Endometrial microvascular endothelial cells (primary cell): ENCODE measurements around the gene GPR183. TPM values are rescaled to one million over a fixed set of nuclear protein-coding genes. Genes with fewer than 3 reads are reported as not detected.

ENCODE experiments used
- in situ Hi-C: cut with HindIII; loops from 2 replicates; pipeline ENCODE4 v1.10.0; 2017; ENCODE audit warnings: low sequenced_read_pairs, low pct_unique_long_range_greater_than_20kb; ENCODE audit errors: inconsistent ontology term
- total RNA-seq: library from RNA; depleted of rRNA; stranded (reverse); fragments of >200 nt; gene quantifications from one replicate; pipeline ENCODE4 v1.2.3, GENCODE V29; 2015; ENCODE audit errors: inconsistent ontology term

Gene GPR183
- total RNA-seq, 1 donor from 2014 or later, result 0.65 TPM

- in situ Hi-C loops, result no loop called here
These were observed 25.4 kb downstream of the GPR183 start for GRCh38 chr13:99281811-99282263.

- in situ Hi-C loops, result no loop called here
These were observed 27.0 kb downstream of the GPR183 start for GRCh38 chr13:99280166-99280565.

GRCh38 chr13:99279637-99280036 lies 27.6 kb downstream of the GPR183 start:
- in situ Hi-C loops, result no loop called here

GRCh38 chr13:99278843-99279242 lies 28.4 kb downstream of the GPR183 start:
- in situ Hi-C loops, result no loop called here

DNA sequence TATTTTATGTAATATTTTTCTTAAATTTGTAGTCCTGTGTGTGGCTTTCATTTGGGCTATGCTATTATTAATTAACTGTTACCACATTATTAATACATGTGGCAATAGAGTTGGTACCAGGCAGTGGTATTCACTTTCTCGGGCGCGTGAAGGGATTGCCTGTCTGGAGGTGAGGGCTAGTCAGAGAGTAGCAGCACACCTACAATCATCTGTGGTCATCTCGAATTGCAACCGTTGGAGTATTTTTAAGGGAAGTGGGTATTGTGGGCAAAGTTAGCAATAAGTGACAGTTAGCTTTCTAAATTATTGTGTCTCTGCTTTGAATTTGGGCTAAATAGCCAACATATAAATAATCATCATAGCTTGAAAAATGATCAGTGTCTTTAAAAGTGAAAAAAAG lies 29.0 kb downstream of the GPR183 start:
- in situ Hi-C loops, result no loop called here

DNA sequence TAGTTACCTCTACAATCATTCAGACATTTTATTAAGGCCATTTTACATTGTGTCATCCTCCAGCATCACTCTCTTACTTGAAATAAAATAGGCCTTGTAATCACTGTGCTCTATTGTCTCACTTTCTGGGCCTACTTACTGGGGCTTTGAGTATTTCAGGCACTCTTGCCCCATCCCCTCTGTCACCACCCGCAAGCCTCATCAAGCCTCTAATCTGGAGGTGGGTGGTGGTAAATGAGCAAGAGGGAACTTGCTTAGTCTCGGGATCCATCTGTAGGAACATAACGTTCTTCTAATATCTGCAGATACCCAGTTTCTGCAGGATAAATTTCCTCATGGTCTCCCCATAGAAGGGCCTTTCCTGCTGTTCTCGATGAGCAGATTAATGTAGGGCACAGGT lies 29.6 kb downstream of the GPR183 start:
- in situ Hi-C loops, result no loop called here

DNA sequence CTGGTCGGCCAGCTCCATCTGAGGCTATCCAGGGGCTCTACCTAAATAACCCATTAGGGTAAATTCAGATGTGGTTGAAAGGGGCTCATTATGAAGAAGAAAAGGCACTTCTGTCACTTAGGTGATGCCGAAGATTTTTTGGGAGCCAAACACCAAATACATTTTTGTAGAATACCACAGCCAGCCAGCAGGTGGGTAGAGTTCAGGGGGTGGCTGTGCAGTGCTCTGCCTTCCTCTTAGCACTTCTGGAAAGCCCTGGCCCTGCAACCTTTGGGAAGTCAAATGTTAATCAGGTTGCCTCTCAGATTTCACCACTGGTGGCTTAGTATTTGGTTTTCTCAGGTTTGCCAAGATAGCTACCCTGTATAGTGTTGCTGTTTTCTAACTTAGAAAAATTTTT lies 30.5 kb downstream of the GPR183 start:
- in situ Hi-C loops, result no loop called here

GRCh38 chr13:99275093-99275469 lies 32.1 kb downstream of the GPR183 start:
- in situ Hi-C loops, result no loop called here

- in situ Hi-C loops, result no loop called here
These were observed 34.1 kb downstream of the GPR183 start for GRCh38 chr13:99273128-99273527.

- in situ Hi-C loops, result no loop called here
These were observed 34.7 kb downstream of the GPR183 start for GRCh38 chr13:99272481-99272880.

GRCh38 chr13:99271249-99271648 lies 36.0 kb downstream of the GPR183 start:
- in situ Hi-C loops, result no loop called here

GRCh38 chr13:99270518-99270917 lies 36.7 kb downstream of the GPR183 start:
- in situ Hi-C loops, result no loop called here

- in situ Hi-C loops, result no loop called here
These were observed 37.5 kb downstream of the GPR183 start for GRCh38 chr13:99269627-99270241.

GRCh38 chr13:99268822-99269221 lies 38.4 kb downstream of the GPR183 start:
- in situ Hi-C loops, result no loop called here

GRCh38 chr13:99267927-99268326 lies 39.3 kb downstream of the GPR183 start:
- in situ Hi-C loops, result no loop called here

GRCh38 chr13:99266827-99267226 lies 40.4 kb downstream of the GPR183 start:
- in situ Hi-C loops, result no loop called here

DNA sequence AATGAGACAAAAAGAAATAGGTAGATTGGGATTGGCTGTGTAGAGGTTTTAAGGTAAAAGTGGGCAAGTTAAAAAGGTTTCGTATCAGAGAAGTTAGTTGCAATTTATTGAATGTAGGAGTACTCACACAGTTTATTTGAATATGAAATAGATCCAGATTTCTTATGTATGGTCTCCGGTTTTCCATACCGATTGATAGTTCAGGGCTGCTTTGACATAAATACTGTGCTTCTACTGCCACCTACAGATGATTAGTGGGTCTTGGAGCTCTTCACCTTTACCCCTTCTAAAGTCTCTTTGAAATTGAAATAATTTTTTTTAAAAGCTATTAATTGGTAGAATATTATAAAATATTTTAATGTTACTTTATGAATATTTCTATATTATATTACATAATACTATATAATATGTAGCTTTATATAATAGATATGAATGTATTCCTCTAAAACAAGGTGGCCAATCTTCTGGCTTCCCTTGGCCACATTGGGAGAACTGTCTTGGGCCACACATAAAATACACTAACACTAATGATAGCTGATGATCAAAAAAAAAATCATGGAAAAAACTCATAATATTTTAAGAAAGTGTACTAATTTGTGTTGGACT lies 41.3 kb downstream of the GPR183 start:
- in situ Hi-C loops, result no loop called here

- in situ Hi-C loops, result no loop called here
These were observed 41.9 kb downstream of the GPR183 start for GRCh38 chr13:99265162-99265800.

DNA sequence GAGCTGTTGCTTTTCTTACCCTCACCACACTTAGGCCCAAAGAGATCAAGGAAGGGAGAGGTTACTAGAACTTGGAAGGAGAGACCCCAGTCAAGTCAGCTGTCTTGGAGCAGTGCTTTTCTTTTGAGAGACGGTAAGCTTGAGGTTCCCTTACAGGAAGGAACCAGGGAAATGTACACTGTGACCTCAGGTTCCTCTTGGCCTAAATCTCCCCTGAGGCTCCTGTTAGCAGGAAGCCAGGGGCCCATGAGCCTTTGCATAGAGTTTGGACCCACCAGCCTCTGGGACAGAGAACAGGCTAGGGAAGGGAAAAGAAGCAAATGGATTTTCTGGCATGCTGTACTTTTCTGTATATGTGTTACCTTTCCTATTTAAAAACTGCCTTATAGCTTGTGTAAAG lies 43.1 kb downstream of the GPR183 start:
- in situ Hi-C loops, result no loop called here

GRCh38 chr13:99263126-99263785 lies 43.9 kb downstream of the GPR183 start:
- in situ Hi-C loops, result no loop called here
